Stimulated activated CD4-positive, alpha-beta T cell treated with anti-CD3 and anti-CD28 coated beads, Interleukin-15, amount 100 ng/mL, for 24 hours (primary cell): ENCODE results near the gene TBC1D22A.

Experiments used
- DNase-seq: peaks from one replicate; pipeline ENCODE4 v3.0.0-alpha.2; 2020

TBC1D22A gene

DNA sequence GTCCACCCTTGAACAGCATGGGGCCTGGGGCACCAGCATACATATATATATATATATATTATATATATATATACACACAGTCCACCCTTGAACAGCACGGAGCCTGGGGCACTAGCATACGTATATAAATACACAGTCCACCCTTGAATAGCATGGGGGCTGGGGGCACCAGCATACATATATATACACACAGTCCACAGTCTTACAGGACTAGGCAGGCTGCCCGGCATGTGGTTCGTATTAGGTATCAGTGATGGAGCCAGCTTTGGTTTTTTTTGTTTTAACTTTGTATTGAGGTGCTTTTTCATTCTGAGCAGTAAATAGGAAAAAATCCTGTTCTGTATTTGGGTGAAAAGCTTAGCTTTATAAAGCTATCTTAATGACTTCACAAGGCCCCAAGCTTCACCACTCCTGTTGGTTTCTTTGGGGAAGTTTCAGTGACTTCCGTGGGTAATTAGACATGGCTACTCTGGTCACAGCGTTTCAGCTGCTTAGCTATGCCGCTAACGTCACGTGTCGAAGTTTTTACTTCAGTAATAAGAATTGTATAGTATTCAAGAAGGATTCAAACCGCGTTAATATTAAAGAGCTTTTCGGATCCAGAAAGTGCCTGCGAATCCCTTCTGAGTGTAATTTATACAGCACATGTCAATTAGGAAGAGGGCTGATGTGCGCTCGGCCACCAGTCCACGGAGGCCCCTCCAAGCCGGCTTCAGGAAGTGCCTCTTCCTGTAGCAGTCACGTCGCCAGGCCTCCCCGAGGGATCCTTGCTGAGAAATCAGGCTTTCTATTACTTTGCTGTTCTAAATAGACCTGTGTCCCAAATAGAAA is 179.7 kb downstream of the TBC1D22A start:
- no peak for DNase-seq

DNA sequence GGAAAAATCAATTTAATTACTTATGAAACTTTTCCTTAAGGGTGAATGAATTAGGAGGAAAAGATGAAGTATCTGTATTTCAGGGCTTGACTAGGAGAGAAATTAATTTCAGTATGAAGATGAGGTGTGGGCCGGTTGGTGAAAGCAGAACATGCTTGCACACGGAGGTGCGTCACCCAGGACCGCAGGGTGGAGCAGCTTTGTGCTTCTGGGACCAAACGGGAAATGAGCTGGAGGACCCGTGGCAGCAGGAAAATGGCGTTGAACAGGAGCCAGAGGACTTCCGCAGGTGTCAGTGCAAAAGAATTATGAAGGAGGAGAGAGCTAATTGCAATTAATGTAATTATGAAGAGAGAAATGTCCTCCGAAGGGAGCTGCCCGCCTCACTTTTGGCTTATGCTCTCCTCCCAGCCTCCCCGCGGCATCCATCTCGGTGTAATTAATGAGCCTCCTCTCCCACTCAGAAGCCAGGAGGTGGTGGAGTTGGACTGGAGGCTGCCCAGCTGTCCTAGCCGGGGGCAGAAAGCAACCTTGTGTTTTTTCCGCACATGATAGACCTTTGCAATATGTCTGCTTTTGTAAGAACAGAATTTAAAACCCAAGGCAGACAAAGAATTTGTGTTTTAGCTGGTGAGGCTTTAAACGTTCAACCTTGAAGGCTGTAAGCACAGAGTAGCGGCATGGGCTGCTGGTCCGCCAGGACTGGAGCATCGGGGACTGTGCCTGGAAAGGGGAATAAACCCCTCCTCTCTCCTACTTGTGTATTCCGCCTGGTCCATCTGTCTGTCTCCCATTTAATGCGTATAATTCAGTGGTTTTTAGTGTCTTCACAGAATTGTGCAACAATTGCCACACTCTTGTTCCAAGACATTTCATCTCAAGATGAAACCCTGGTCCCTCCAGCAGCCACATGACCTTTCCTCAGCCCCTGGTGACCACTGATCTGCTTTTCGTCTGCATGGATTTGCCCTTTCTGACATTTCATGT is 180.6 kb downstream of the TBC1D22A start:
- DNase-seq: no peak

DNA sequence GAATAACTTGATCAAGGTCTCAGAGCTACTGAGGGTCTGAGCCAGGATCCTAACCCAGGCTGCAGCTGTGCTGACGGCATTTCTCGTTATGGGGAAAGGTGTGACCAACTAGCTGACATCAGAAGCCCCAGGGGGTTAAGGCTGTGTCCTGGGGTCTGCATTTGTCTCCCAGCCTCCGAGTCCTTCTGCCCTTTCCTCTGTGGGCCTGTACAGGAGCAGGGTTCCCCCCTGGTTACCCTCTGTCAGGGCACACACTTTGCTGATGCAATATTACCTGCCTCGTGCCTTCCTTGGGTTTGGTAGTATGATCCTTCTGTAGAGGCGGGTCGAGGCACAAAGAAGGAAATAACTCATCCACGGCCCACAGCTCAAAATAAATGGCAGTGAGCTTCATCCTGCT is 183.0 kb downstream of the TBC1D22A start:
- no peak for DNase-seq

DNA sequence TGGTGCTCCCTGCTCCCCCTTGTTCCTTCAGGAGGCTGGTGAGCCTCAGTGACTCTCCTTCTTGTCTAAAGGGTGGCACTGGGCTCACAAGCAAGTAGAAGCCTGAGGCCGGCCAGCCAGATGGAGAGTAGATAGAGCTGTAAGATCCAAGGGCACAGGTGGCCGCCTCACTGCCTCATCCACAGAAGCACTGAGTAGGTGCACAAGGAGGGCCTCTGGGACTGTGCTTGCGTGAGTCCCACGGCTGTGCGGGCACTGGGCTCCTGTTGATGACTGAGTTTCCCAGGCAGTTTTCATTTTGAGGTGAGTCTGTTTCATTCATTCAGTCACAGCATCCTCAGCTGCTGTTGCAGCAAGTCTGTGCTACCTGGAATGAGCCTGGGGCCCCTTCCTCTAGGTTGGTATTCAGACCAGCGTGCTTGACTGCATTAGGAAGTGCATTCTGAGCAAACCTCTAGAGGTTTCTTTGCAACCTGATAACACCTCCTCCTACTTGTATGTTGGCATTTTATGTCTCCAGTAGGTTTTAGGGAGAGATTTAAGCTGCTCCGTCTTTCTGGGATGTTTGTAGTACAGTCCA is 184.0 kb downstream of the TBC1D22A start:
- DNase-seq: no peak

DNA sequence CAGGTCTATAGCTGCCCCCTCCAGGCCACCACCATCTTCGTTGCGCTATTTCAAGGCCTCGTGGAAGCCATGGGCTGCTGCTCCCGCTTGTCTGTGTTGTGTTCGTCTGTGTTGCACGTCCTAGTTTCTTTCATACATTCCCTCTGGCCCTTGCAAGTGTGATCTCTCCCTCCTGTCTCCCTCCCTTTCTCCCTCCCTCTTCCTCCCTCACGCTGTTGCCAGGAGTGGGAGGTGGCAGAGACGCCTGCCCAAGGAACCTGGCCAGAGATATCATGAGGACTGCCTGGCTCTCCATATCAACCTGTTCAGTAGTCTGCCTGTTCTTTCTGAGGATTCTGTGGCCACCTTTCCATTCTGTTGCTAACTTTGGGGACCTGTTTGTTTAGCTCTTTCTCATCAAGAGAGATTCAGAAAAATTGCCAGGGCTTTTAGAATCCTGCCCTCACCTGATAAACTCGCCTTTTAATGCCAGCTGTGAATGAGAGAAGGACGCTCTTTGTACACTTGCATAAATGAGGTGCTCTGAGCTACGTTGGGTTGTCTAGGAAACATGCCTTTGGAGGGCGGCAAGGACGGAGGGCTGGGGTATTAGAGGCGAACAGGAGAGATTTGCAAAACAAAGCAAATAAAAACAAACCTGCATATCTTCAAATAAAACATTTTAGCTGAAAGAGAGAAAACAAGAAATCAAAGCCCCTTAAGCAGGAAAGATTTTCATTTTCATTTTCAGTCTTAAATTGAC is 185.2 kb downstream of the TBC1D22A start:
- no peak for DNase-seq

DNA sequence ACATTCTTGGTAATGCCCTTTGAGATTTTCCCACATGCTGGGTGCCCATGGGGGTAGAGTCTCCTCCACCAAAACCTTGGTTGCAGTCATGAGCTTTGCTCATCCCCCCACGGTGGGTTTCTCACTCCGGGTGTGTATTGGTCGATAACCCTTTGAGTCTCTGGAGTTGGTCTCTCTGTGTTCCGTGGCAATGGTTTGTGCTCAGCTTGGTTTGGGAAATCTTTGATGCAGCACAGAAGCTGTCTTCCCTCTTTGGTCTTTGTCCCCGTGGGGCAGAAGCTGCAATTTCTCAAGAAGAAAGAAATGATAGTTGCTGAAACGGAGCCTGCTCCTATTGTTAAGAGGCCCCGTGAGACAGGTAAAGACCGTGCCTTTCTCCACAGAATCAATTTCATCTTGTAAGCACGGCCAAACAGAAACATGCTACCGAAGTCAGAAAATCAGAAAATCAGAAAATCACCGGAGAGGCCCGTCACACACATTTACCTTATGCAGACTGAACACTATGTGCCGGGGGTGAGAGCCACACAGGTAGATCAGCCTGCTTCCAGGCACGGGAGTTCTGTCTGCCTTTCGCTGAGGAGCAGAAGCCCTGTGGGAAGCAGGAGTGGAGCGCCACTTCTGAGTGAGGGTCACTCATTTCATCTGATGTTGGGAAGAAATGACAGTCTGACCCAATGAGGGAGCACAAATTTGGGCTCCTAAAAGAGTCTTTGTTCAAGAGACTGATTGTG is 186.1 kb downstream of the TBC1D22A start:
- no peak for DNase-seq

DNA sequence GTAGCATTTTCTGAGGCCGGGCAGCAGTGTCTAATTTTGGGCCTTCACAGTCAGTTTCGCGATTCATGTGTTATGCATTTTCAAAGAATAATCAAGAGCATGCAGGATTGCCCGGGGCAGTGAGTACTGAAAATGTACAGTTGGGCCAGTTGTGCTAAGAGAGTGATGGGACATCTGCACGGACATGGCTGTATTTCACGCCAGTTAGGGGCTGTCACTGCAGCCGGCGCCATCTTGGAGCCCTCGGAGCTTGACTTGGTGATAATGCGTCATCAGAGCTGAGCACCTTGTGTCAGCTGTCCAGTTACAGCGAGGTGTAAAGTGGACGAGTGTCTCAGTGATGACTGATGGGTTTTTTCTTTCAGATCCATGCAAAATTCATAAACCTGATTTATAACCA is 188.9 kb downstream of the TBC1D22A start:
- DNase-seq: no peak

DNA sequence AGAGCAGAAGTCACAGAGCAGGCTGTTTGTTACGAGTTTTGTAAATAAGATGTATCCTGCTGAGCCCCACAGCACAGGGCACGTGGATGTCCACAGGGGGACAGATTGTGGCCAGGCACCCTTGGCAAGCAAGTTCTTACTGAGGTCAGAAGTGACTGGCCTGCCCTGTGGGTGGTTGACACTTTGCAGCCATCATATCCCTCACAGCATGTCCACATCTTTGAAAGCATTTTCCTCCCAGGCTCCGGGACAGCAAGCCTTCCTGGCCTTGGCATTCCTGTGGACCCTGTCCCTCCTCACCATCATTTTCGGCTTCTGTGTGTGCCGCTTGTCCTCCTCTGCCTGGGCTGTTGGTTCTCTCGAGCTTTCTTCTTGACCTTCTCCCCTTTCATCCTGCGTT is 189.5 kb downstream of the TBC1D22A start:
- no peak for DNase-seq

DNA sequence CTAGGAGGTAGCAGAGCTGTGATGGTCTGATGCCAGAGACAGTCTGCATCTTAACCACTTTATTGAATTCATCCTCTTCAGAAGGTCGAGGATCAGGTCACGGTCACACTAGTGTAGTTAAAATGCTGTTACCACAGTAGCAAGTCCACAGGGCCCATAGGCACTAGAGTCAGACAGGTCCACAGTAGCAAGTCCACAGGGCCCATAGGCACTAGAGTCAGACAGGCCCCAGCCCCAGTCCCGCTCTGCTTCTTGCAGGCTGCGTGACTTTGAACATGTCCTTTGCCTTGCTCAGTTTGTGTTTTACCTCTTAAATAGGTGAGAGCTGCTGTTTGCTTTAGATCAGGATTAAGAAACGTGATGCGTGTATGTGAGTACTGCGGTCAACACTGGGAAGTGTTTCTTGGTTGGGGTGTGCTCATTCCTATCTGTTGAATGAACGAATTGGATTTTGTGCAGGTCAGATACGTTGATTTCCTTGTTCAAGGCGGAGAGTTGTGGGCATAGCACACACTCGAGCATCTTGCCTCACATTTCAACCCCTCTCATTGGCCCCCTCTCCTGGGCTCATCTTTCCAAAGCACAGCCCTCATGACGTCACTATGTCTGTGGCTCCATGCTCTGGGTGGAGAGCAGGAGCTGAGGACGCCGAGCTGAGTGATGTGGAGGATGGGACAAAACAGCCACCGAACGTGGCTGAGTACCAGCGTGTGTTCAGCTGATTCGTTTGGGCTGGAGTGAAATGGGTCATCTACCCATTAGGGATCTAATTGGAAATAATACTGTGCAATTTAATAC is 191.7 kb downstream of the TBC1D22A start:
- no peak for DNase-seq

DNA sequence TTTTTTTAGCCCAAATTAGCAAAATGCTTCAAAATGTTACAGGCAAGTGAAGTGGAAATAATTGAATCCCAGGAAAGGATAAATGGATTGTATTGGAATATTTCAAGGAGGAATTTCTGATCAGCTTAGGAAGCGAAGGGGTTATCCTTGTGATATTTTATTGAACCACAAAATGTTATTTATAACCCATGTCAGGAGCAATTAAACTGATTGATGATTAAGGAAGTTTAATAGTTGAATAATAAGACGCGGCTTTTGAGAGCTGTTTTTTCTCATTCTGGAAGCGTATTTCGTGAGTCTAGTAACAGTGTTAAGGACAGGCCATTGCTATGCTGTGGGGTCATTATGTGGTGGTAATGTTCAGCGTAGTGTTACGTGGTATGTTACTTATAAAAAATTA is 192.3 kb downstream of the TBC1D22A start:
- no peak for DNase-seq

DNA sequence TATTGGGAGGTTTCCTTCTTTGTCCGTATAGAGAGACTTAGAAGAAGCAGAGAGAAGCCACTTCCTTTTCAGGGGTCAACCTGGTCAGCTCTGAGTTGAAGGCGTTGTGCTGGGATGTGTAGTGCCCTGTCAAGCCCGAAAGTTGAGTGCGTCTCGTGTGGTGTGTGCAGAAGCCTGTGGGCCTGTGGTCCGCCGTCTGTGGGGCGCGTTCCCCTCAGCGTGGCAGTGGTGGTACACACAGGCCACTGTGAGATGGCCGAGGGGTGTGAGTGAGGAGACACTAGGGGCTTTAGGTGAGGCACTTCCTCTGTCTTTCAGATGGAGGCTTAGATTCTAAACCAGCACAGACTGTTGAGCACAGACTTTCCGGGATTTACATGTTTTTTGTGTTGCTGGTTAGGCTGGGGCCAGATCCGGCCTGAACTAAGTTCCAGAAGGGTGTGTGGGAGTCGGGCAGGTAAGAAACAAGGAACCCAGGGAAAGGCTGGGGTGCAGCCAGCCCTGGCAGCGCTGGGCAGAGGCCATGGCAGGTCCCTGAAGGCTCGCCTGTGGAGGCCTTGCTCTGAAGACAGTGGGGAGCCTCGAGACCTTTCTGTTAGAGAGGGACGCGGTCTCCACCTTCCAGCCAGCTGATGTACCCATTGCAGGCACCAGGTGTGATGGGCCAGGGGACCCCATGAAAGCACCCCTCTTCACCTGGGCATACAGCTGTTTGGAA is 194.2 kb downstream of the TBC1D22A start:
- no peak for DNase-seq

DNA sequence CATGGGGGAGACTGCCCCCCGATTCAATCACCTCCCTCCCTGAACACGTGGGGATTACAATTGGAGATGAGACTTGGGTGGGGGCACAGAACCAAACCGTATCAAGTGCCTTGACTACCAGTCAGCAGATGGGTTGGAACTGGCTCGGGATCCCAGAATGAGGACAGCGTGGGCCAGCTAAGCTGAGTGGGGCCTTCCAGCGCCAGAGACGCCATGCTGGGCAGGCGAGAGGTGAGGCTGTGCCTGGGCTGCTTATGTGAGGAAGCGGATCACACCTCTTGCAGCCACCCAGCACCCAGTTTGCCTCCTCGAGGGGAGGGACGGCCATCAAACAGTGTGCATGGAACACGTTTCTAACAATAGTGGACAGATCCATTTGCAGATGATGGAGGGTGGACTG is 195.1 kb downstream of the TBC1D22A start:
- DNase-seq: no peak

DNA sequence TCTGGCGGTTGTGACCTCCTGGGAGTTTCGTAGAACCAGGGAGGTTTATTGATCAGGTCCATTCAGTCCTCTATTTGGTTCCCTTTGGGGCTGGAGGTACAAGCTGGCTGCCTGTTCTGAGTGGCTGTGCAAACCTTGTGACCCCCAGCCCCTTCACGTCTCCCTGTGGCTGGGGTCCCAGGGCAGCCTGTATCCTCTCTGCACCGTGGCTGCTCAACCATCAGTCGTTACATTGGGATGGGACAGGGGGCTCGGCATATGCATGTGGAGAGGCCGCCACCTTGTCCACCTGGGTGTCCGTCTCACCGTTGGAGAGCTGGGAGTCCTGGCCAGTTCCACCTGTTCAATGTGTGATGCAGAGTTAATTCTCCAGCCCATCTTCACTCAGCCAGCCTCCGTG is 195.7 kb downstream of the TBC1D22A start:
- no peak for DNase-seq

DNA sequence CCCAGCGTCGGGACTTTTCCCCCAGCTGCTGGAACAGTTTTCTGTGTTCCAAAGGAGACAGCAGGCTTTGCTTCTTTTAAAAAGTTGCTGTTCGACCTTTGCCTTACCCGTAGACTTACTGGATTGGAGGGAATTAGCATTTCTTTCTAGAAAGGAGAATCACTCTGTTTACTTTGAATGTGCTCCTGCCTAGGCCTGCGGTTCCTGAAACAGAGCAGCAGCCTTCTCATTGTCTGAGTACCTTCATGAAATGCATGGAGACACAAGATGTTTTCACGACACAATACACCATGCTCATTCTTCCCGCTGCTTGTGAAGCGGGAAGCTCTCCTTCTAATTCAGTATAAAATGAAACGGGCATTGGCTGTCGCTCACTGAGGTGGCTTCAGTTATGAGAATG is 196.2 kb downstream of the TBC1D22A start:
- DNase-seq: no peak

DNA sequence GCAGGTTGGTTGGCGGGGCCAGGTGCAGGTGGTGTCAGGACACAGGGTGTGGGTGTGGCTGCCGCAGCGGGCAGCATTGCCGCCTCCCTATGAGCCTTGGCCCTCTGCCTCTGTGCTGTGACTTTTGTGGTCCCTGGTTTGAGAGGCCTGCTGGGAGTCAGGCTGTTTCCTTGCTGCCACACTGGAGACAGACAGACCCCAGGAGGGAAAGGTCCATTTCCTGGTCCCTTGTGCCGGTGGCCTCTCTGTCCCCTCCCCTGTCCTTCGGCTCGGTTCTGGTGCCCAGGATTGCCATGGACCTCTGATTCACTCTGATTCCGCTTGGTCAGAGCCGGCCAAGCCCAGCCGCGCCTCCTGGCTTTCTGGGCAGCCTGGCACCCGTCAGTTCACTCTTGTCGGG is 196.9 kb downstream of the TBC1D22A start:
- DNase-seq: no peak

DNA sequence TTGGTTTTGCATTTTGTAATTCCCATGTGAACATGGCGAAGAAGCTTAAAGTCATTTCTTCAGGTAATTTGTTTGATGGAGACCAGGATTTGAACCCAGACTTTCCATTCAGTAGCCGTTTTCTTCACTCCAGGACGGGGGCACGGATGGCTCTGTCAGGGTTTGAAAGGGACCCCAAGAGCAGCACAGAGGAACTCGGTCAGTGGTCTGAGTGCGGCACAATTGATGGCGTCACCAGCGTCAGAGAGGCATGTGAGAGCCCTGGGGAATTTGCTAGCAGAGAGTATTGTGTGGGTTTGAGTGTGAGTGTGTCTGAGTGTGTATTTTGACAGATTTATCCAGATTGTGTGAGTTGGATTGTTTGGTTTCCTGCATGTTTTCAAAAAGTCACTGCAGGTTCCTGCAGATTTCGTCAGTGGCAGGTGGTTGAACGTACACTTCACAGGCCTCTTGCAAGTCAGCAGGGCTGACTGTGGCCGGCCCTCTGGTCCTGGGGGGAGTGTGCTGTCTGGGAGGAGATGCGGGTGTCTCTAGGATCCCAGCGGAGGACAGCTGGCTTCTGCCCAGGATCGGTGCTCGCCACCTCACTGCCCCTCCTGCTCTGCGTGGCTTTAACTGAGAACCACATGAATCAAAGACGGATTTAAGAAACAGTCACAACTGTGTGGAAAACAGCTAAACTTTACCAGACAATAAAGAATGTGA is 199.3 kb downstream of the TBC1D22A start:
- no peak for DNase-seq

DNA sequence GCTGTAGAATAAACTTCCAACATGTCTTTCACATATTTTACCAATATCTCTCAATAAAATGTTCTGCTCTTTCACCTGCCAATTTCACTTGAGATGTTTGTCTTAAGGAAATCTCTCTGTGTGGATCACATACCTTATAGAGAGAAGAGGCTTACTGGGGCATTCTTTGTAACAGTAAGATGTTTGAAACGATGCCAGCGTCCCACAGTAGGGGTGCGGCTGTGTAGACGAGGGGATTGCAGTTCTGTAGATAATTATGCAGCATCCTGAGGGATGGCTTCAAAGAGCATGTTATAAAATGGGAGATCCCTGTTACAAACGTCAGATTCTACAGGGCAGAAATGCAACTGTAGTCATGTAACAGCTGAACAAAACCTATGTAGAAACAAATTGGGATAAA is 200.0 kb downstream of the TBC1D22A start:
- DNase-seq: no peak

DNA sequence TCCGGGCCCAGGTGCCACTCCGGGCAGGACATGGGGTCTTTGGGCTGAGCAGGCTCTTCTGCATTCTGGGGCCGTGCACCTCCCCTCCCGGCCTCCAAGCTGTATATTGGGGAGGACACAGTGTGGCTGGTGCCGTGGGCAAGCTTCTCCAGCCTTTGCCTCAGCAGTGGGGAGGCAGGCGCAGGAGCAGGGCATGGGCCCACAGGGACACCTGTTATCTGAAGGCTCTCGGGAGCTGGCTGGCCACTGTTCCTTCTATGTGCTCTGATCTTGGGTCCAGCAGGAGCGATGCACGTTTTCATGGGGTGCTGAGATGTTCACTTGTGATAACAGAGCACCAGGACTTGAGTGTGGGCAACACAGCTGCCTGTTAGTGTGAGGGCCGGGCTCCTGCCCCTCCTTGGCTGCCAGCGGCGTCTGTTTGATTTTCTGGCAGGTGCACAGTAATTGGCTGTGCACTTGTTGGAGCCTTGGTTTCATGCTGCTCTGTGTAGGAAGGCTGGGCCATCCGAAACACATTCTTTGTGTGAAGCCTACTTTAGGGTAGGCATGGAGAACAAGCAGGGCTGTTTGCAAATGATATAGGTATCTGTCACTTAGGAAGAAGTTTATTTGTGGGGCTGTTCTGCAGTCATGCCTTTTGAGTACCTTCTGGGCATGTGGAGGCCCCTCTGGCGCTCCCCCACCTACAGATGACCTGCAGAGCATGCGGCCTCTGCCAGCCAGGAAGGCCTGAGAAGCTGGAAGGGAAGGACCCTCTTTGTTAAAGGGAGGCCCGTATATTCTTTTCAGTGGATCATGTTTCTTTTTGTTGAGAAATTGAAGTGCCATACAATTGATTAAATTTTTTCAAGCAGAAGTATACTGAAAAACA is 201.5 kb downstream of the TBC1D22A start:
- no peak for DNase-seq
